K562 (cell line): ENCODE data around the gene CATSPER4. TPM values are rescaled to one million over a fixed set of nuclear protein-coding genes. Genes with fewer than 3 reads are reported as not detected.

Source experiments
- ATAC-seq: fragments of 200-7000 bp; cut with Tn5 transposase; 3 replicates; pipeline ENCODE4 v1.9.1; 2020; ENCODE audit warnings: moderate library complexity
- BruUV-seq: library from RNA; stranded (reverse); fragments of 400-500 nt; replicated peaks from 2 replicates; lab custom pipeline; 2021; lab: Mats Ljungman, UMichigan
- CTCF ChIA-PET: fragments of 300-600 bp; formaldehyde crosslinking; extraction: SDS; loops from one replicate; lab custom pipeline; 2021; ENCODE audit warnings: low intra/inter-chr PET ratio; lab: Yijun Ruan, JAX
- POLR2A ChIA-PET: fragments of 300-600, 350-650 bp; sonication (Branson Sonifier 250); formaldehyde crosslinking; extraction: SDS; loops from one replicate; lab custom pipeline; 2021; ENCODE audit warnings: antibody characterized with exemption, inconsistent platforms; lab: Yijun Ruan, JAX
- DNase-seq, 4 experiments: peaks; one replicate each; pipeline versions ENCODE4 v3.0.0 to v3.0.0-alpha.2; 2011 to 2018; ENCODE audit warnings: low spot score in 3 of 4, mixed read lengths in 3 of 4; ENCODE audit errors: extremely low read depth in 1 of 4
- FAIRE-seq: peaks from 2 replicates; lab custom pipeline; 2011; peaks lifted over from hg19 to GRCh38; lab: Jason Lieb, UNC
- H2AFZ ChIP-seq: 2 replicates; pipeline ENCODE4 v1.6.0; 2011; ENCODE audit warnings: low read depth, low read length, control low read depth, inconsistent platforms
- H3K27ac ChIP-seq: fragments of 200-600 bp; 3 replicates; pipeline ENCODE4 v1.8.0; 2011; ENCODE audit warnings: low read depth, mild to moderate bottlenecking, control low read depth, inconsistent platforms, low read length, moderate library complexity, mixed read lengths; ENCODE audit errors: extremely low read depth
- H3K27me3 ChIP-seq, 2 experiments: fragments of 300-600 bp in 1 of 2; 2 replicates in 1 of 2; 3 replicates in 1 of 2; pipeline versions ENCODE4 v1.6.0 to v1.8.0; 2011; ENCODE audit warnings: inconsistent platforms in 2 of 2, low read length in 2 of 2, mild to moderate bottlenecking in 1 of 2, mixed read lengths in 1 of 2, moderate library complexity in 1 of 2; ENCODE audit not compliant: control insufficient read depth in 2 of 2, insufficient read depth in 2 of 2
- H3K36me3 ChIP-seq: fragments of 300-600 bp; 3 replicates; pipeline ENCODE4 v1.8.0; 2011; ENCODE audit warnings: mild to moderate bottlenecking, low read length, inconsistent platforms; ENCODE audit not compliant: control insufficient read depth, insufficient read depth
- H3K4me1 ChIP-seq, 2 experiments: fragments of 200-600 bp in 1 of 2; replicated peaks in 1 of 2; 2 replicates in 1 of 2; 3 replicates in 1 of 2; pipeline versions ENCODE4 v1.5.1 to v1.8.0; 2011; ENCODE audit warnings: inconsistent platforms in 2 of 2, low read length in 2 of 2, mild to moderate bottlenecking in 1 of 2, mixed read lengths in 1 of 2, moderate library complexity in 1 of 2; ENCODE audit not compliant: control insufficient read depth in 2 of 2, insufficient read depth in 2 of 2
- H3K4me2 ChIP-seq: 2 replicates; pipeline ENCODE4 v1.6.1; 2011; ENCODE audit warnings: low read length, control low read depth, inconsistent platforms, mixed read lengths; ENCODE audit not compliant: insufficient read depth
- H3K4me3 ChIP-seq: fragments of 200-600 bp; sonication (generic), shearing (Covaris generic); 2 replicates; pipeline ENCODE4 v1.5.1; 2016; ENCODE audit warnings: control low read depth, inconsistent platforms
- H3K79me2 ChIP-seq: fragments of 200-600 bp; 3 replicates; pipeline ENCODE4 v1.8.0; 2011; ENCODE audit warnings: low read length, inconsistent platforms; ENCODE audit not compliant: control insufficient read depth, insufficient read depth
- H3K9ac ChIP-seq, 2 experiments: 2 replicates each; pipeline versions ENCODE4 v1.6.0 to v1.6.1; 2011; ENCODE audit warnings: low read depth in 2 of 2, low read length in 2 of 2, control low read depth in 1 of 2, inconsistent platforms in 1 of 2, mild to moderate bottlenecking in 1 of 2, mixed read lengths in 1 of 2; ENCODE audit not compliant: insufficient read depth in 1 of 2
- H3K9me1 ChIP-seq: one replicate; pipeline ENCODE4 v1.6.0; 2011; ENCODE audit warnings: inconsistent platforms, mild to moderate bottlenecking, low read length, moderate library complexity; ENCODE audit not compliant: control insufficient read depth, insufficient read depth
- H3K9me3 ChIP-seq: replicated peaks from 2 replicates; pipeline ENCODE4 v1.5.1; 2011; ENCODE audit warnings: low read depth, low read length, inconsistent platforms; ENCODE audit not compliant: control insufficient read depth, insufficient read depth
- H4K20me1 ChIP-seq: replicated peaks from 2 replicates; pipeline ENCODE4 v1.6.1; 2011; ENCODE audit warnings: low read length, inconsistent platforms, mixed read lengths; ENCODE audit not compliant: control insufficient read depth, insufficient read depth
- ATF4 ChIP-seq: fragments of 450-650 bp; formaldehyde crosslinking; IDR thresholded peaks from 2 replicates; pipeline ENCODE4 v1.4.0; 2022; ENCODE audit warnings: mild to moderate bottlenecking, moderate library complexity
- FOXK2 ChIP-seq, 2 experiments: fragments of 450-650 bp; IDR thresholded peaks in 1 of 2; conservative IDR thresholded peaks in 1 of 2; 2 replicates each; pipeline ENCODE4 v1.6.1; 2016; ENCODE audit warnings: low read depth in 2 of 2, mild to moderate bottlenecking in 1 of 2
- NFIC ChIP-seq: fragments of 450-650 bp; IDR thresholded peaks from 2 replicates; pipeline ENCODE4 v1.6.1; 2017; ENCODE audit warnings: mild to moderate bottlenecking, inconsistent platforms
- NR3C1 ChIP-seq: sonication (generic); formaldehyde crosslinking; IDR thresholded peaks from 2 replicates; pipeline ENCODE4 v1.8.1; 2022; ENCODE audit warnings: missing genetic modification reagents
- PML ChIP-seq: IDR thresholded peaks from 2 replicates; pipeline ENCODE4 v1.6.1; 2012; ENCODE audit warnings: low read length, inconsistent platforms
- PRDM10 ChIP-seq: fragments of 450-650 bp; IDR thresholded peaks from 2 replicates; pipeline ENCODE4 v1.6.1; 2018; ENCODE audit not compliant: partially characterized antibody
- RBM14 ChIP-seq: fragments of 200-400 bp; formaldehyde crosslinking; IDR thresholded peaks from 2 replicates; pipeline ENCODE4 v1.6.1; 2018; ENCODE audit warnings: low read depth, mild to moderate bottlenecking, low read length, moderate library complexity, borderline replicate concordance; ENCODE audit not compliant: insufficient read depth
- SRSF1 ChIP-seq: fragments of 200-400 bp; formaldehyde crosslinking; IDR thresholded peaks from 2 replicates; pipeline ENCODE4 v1.6.1; 2017; ENCODE audit warnings: mild to moderate bottlenecking, low read depth, low read length, moderate library complexity
- STAT6 ChIP-seq: sonication (generic); formaldehyde crosslinking; IDR thresholded peaks from 2 replicates; pipeline ENCODE4 v1.8.1; 2023; ENCODE audit warnings: mild to moderate bottlenecking, missing genetic modification reagents
- WHSC1 ChIP-seq: IDR thresholded peaks from one replicate; pipeline ENCODE4 v1.6.1; 2012; ENCODE audit warnings: low read length, control low read depth, inconsistent platforms
- ZFP91 ChIP-seq: sonication (generic); formaldehyde crosslinking; IDR thresholded peaks from 2 replicates; pipeline ENCODE4 v1.8.0; 2022; ENCODE audit warnings: mild to moderate bottlenecking, missing genetic modification reagents
- WGBS: fragments of 100-300 bp; shearing (Covaris generic); methylation state at CpG from one replicate; pipeline ENCODE4 v1.1.6; 2016; ENCODE audit warnings: low coverage, mixed read lengths; ENCODE audit not compliant: insufficient coverage; ENCODE audit errors: missing lambda C conversion rate; 5-methylcytosine and 5-hydroxymethylcytosine counted together
- in situ Hi-C: fragments of 300-500 bp; cut with MboI; formaldehyde crosslinking; loops from 4 replicates; pipeline ENCODE4 v1.15.0; 2018; ENCODE audit warnings: inconsistent platforms, mixed read lengths
- intact Hi-C: fragments of 100-400 bp; cut with micrococcal nuclease; formaldehyde crosslinking; loops from 2 replicates; pipeline ENCODE4 v1.14.2; 2022
- polyA plus RNA-seq, 8 experiments: library from polyadenylated mRNA; depleted of rRNA in 4 of 8; stranded (reverse) in 5 of 8; unstranded in 3 of 8; fragments of >200 nt; fragmentation: Nextera tagmentation in 2 of 8; fragmentation: Illumina TruSeq in 1 of 8; extraction: Ambion mirVana in 2 of 8; extraction: Trizol in 1 of 8; gene quantifications; 2 replicates each; pipeline versions ENCODE4 v1.2.1 to v1.2.3, GENCODE V29; 2011 to 2014; ENCODE audit warnings: inconsistent platforms in 1 of 8, missing spikeins in 1 of 8
- total RNA-seq, 7 experiments: library from RNA; depleted of rRNA in 6 of 7; stranded (reverse); fragments of >200 nt in 6 of 7; fragmentation: Illumina TruSeq in 2 of 7; extraction: Trizol in 2 of 7; gene quantifications; 2 replicates each; pipeline versions ENCODE4 v1.2.1 to v1.2.3, GENCODE V29; 2011 to 2021; ENCODE audit warnings: low replicate concordance in 1 of 7

Gene CATSPER4
- total and polyA plus RNA-seq, 9 of the 15 experiments (the other 6 are each of a cell fraction or from before 2014, with no cell fraction given), result 0.04 to 0.13 TPM; not detected in 7

GRCh38 chr1:26168410-26169197 lies 21.8 kb upstream of the CATSPER4 start, which contains the start of gene C1orf232:
C1orf232 (minus strand) TSS chr1:26168963; CDS start chr1:26168499, 464 bp downstream.
- Histone ChIP-seq H3K9me3 (no peaks in the 10 kb centered on the region), H3K4me3 (peak within 1 kb of the TSS; percentile 89), H3K27me3 (no peaks in the 10 kb centered on the region), H4K20me1 (no peaks in the 10 kb centered on the region), H3K36me3 (peaks cover 17% of the 10 kb centered on the region; the same call in 1 of the 3 replicates), H3K27ac (peak within 1 kb of the TSS; percentile 85), H3K4me1 (peaks cover 21 to 43% of the 10 kb centered on the region in 2 experiments), H3K9ac (peak within 1 kb of the TSS; percentile 88 to 98), H3K79me2 (peaks cover 21% of the 10 kb centered on the region), H3K9me1 (peaks cover 4% of the 10 kb centered on the region), H2AFZ (peak within 1 kb of the TSS; percentile 90), H3K4me2 (peak within 1 kb of the TSS; percentile 96)
- no TSS peak for BruUV-seq
- in situ Hi-C loops, result no loop called here
- 54% methylated on average over 5 of the region's 5 CpGs for WGBS
- no peak for ATAC-seq
- CTCF ChIA-PET, result interaction anchor here (0.5 to 1.9 kb wide), 5 partner anchors 31 to 204 kb away, joined by 3 to 8 read pairs (median 3); partner anchors contain the start of gene ZNF683
- intact Hi-C loops, result loop anchor here (2.0 kb wide), 2 partner anchors 32 to 66 kb away; partner anchors contain the start of gene CEP85
- FAIRE-seq, result peak; percentile 51
- POLR2A ChIA-PET, result interaction anchor here (0.5 to 1.2 kb wide), 2 partner anchors 8 to 38 kb away, joined by 3 to 6 read pairs; no protein-coding TSS in a partner anchor
- peak in 1 of 4 experiments; percentile 7 for DNase-seq
- TF ChIP-seq STAT6 (CRISPR knock-in tag), result no peak
- TF ChIP-seq ATF4, result no peak
- no peak for TF ChIP-seq WHSC1
- no peak for TF ChIP-seq SRSF1
- peak; percentile 80 for TF ChIP-seq NFIC
- 0 out of 2 replicates have a peak, but pooled peaks have one; percentile 31 for TF ChIP-seq PML
- TF ChIP-seq NR3C1 (CRISPR knock-in tag), result 0 out of 2 replicates have a peak, but pooled peaks have one; percentile 42
- no peak for TF ChIP-seq ZFP91 (CRISPR knock-in tag)
- no peak for TF ChIP-seq FOXK2 (conservative IDR thresholded peaks at IDR 0.05 in 1 of 2, IDR thresholded peaks at IDR 0.05 in 1 of 2; ENCODE audit: low read depth in 2 of 2)
- TF ChIP-seq PRDM10, result peak; percentile 8
- TF ChIP-seq RBM14, result no peak
